RWPE1 (cell line): ENCODE data around the gene CCDC169.

ENCODE experiments used
- CTCF ChIA-PET: fragments of 350-600 bp; sonication (Branson Sonifier 250); formaldehyde crosslinking; extraction: SDS; loops from one replicate; lab custom pipeline; 2021; lab: Yijun Ruan, JAX
- POLR2A ChIA-PET: fragments of 400-600 bp; formaldehyde crosslinking; extraction: SDS; loops from one replicate; lab custom pipeline; 2020; ENCODE audit warnings: antibody characterized with exemption; ENCODE audit not compliant: low non-redundant PET; lab: Yijun Ruan, JAX
- DNase-seq: peaks from one replicate; pipeline ENCODE4 v3.0.0; 2012; ENCODE audit warnings: low spot score
- H3K27ac ChIP-seq: fragments of 450-650 bp; 2 replicates; pipeline ENCODE4 v1.5.1; 2017
- TF ChIP-seq, protein P1 (sequence below): fragments of 450-650 bp; conservative IDR thresholded peaks from 2 replicates; pipeline ENCODE4 v1.5.1; 2017; ENCODE audit warnings: low read depth, mild to moderate bottlenecking

Gene CCDC169

DNA sequence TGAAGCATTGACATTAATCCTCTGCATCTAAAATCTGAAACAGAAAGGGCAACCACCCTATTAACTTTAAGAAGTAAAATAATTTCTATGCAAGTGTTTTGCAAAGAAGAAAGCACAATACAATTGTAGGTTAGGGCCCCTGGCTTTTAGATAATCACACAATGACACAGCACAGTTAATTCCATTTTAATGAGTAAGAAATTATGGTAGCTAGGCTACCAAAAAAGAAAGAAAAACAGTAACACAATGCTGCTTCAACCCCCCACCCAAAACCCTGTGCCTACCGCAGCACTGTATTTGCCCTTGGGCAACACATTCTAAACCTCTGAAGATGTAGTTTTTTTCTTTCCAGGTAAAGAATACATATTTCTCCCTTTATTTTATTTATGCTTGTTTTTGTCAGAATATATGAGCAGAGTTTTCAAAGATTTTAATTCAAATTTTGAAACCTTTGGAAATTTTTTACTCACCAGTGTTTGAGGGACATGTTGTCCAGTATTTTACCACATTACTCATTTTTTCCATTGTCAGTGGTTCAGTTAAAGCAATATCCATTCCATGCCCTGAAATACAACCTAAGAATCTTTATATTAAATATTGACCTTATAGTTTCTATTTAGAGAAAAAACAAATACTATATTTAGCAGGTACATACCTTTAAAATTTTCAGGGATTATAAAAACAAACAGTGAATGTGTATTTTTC, 104.3 kb downstream of the CCDC169 start:
- POLR2A ChIA-PET, result no interaction called here

DNA sequence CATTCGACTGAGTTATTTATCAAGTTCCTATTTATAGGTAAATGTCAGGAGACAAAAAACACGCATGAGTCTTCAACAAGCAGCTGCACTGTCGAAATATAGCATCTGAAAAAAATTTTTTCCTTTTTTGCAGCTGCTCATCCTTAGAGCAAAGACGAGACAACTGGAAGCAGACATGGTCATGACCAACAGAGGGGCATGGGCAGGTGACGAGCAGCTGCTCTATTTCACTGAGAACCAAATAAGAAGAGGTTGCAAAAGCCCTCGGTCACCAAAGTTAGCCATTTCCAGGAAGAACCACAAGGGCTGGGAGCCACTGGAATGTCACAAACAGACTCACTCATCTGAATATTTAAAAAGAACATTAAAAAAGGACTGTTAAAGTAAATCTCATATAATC, 105.4 kb downstream of the CCDC169 start:
- POLR2A ChIA-PET, result no interaction called here

More for the DNA sequence above, 104.3 kb downstream of the CCDC169 start:
- CTCF ChIA-PET, result no interaction called here
- TF ChIP-seq, protein P1, sequence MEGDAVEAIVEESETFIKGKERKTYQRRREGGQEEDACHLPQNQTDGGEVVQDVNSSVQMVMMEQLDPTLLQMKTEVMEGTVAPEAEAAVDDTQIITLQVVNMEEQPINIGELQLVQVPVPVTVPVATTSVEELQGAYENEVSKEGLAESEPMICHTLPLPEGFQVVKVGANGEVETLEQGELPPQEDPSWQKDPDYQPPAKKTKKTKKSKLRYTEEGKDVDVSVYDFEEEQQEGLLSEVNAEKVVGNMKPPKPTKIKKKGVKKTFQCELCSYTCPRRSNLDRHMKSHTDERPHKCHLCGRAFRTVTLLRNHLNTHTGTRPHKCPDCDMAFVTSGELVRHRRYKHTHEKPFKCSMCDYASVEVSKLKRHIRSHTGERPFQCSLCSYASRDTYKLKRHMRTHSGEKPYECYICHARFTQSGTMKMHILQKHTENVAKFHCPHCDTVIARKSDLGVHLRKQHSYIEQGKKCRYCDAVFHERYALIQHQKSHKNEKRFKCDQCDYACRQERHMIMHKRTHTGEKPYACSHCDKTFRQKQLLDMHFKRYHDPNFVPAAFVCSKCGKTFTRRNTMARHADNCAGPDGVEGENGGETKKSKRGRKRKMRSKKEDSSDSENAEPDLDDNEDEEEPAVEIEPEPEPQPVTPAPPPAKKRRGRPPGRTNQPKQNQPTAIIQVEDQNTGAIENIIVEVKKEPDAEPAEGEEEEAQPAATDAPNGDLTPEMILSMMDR, result no peak
- no peak overlapping the region for H3K27ac ChIP-seq
- peak; percentile 46 for DNase-seq

DNA sequence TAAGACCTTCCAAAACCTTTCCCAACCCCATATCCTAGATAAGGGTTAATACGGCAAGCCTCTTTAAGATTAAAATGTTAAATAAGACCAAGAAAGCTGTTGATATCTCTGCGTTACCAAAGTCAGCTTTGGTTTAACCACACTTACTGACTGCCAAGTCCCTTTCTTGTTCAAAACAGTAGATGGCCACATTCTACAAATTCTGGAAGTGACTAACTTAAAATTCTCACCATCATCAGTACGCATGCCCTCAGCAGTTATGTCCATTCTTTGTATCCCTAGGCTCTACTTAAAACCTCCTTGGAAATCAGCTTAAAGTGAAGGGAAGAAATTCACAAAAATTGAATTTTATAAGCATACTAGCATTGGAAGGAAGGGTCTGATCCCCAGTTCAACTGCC, 106.8 kb downstream of the CCDC169 start:
- POLR2A ChIA-PET, result no interaction called here
- TF ChIP-seq, protein P1, result no peak
- DNase-seq, result no peak
- CTCF ChIA-PET, result no interaction called here
- H3K27ac ChIP-seq, result no peak overlapping the region

More for the DNA sequence above, 105.4 kb downstream of the CCDC169 start:
- no peak overlapping the region for H3K27ac ChIP-seq
- TF ChIP-seq, protein P1, result no peak
- CTCF ChIA-PET, result no interaction called here
- DNase-seq, result no peak

DNA sequence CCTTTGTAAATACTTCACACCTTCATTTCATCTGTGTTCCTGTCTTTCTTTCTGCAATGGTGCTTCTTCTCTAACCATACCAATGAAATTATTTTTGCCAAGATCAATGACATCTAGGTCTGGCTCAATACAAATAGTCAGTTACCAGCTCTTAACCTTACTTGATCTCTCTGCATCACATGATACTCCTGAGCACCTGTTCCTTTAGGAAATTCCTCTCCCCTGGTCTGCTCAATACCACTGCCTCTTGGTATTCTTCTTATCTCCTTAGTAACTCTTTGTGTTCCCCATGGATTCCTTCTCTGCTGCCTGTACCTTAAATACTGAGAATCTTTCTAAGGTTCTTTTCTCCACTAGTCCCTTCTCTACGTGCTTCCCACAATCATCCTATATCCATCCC, 109.2 kb downstream of the CCDC169 start:
- ChIA-PET POLR2A (no interaction called here), CTCF (no interaction called here)
- H3K27ac ChIP-seq, result no peak overlapping the region
- no peak for DNase-seq
- TF ChIP-seq, protein P1, result no peak

DNA sequence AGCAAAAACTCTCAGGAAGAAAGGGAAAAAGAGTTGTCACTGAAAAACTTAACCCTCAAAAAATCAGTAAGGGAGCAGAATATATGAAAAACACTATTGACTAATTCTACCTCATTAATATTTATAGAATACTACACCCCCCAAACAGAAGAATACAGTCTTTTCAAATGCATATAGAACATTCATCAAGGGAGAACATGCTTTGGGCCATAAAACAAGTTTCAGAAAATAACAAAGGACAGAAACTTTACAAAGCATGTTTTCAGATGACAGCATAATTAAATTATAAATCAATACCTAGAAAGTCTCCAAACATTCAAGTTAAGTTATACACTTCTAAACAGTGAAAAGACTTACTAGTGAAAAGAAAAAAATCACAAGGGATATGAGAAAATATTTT, 113.7 kb downstream of the CCDC169 start:
- no peak for DNase-seq
- TF ChIP-seq, protein P1, result no peak
- POLR2A ChIA-PET, result no interaction called here
- H3K27ac ChIP-seq, result no peak overlapping the region
- CTCF ChIA-PET, result no interaction called here
